Vagina (tissue), 2 donors: ENCODE measurements around the gene PPIA.

Experiments used
- POLR2A ChIP-seq, 2 donors: fragments of 450-650 bp; IDR thresholded peaks; one replicate each; pipeline ENCODE4 v1.6.1; 2017; ENCODE audit warnings: antibody characterized with exemption in 2 of 2, mild to moderate bottlenecking in 2 of 2, moderate library complexity in 2 of 2
- TF ChIP-seq, protein P1 (sequence below), 3 experiments: fragments of 450-650 bp in 2 of 3; fragments of 200-600 bp in 1 of 3; sonication (generic) in 1 of 3; IDR thresholded peaks; one replicate each; pipeline ENCODE4 v1.5.1; 2017 to 2019; ENCODE audit warnings: antibody characterized with exemption in 3 of 3, mild to moderate bottlenecking in 2 of 3, moderate library complexity in 2 of 3

DNA sequence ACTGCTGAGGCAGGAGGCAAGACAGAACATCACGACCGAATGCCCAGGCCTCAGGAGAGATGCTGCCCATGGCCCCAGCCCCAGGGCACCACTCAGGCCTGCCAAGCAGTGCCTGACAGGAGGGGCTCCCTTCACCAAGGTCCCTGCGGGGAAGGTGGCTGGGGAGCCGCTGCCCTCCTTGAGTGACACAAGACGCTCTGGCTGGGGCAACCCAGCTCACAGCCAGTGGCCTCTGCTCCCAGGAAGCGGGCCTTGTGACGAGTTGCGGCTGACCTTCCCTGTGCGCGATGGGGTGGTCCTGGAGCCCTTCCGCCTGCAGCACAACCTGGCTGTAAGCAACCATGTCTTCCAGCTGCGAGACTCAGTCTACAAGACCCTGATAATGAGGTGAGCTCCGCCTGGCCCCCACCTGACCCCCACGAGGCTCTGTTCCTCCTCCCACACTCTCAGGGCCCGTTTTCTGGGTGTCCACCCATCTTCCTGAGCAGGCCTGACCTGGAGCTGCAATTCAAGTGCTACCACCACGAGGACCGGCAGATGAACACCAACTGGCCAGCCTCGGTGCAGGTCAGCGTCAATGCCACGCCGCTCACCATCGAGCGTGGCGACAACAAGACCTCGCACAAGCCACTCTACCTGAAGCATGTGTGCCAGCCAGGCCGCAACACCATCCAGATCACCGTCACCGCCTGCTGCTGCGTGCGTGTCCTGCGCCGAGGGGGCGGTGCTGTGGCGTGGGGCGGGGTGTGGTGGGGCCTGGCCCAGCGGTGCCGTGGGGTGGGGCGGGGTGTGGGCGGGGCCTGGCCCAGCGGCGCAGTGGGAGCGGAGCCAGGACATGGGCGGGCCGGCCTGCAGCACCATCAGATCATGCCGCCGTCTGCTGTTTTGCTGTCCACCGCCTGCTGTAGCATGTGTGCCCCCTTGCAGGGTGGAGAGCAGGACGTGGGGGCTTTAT, 35.0 kb upstream of the PPIA start:
- TF ChIP-seq, protein P1, sequence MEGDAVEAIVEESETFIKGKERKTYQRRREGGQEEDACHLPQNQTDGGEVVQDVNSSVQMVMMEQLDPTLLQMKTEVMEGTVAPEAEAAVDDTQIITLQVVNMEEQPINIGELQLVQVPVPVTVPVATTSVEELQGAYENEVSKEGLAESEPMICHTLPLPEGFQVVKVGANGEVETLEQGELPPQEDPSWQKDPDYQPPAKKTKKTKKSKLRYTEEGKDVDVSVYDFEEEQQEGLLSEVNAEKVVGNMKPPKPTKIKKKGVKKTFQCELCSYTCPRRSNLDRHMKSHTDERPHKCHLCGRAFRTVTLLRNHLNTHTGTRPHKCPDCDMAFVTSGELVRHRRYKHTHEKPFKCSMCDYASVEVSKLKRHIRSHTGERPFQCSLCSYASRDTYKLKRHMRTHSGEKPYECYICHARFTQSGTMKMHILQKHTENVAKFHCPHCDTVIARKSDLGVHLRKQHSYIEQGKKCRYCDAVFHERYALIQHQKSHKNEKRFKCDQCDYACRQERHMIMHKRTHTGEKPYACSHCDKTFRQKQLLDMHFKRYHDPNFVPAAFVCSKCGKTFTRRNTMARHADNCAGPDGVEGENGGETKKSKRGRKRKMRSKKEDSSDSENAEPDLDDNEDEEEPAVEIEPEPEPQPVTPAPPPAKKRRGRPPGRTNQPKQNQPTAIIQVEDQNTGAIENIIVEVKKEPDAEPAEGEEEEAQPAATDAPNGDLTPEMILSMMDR (IDR thresholded peaks at IDR 0.05) = no peak
- no peak for TF ChIP-seq POLR2A (IDR thresholded peaks at IDR 0.05)
